H1 (cell line): ENCODE results near the gene SIAH3. TPM values are rescaled to one million over a fixed set of nuclear protein-coding genes. Genes with fewer than 3 reads are reported as not detected.

Experiments
- CTCF ChIA-PET: fragments of 300-600 bp; sonication (Branson Sonifier 250); formaldehyde crosslinking; loops from one replicate; lab custom pipeline; 2021; ENCODE audit not compliant: partially characterized antibody; lab: Charles Lee
- POLR2A ChIA-PET: fragments of 300-600 bp; sonication (Branson Sonifier 250); formaldehyde crosslinking; loops from one replicate; lab custom pipeline; 2021; ENCODE audit warnings: inconsistent platforms; ENCODE audit not compliant: partially characterized antibody; lab: Charles Lee
- DNase-seq, 2 experiments: peaks; one replicate each; pipeline versions ENCODE4 v3.0.0 to v3.0.0-alpha.2; 2010 to 2022; ENCODE audit warnings: low spot score in 2 of 2, low read depth in 1 of 2, mixed read lengths in 1 of 2
- FAIRE-seq: peaks from 2 replicates; lab custom pipeline; 2011; peaks lifted over from hg19 to GRCh38; lab: Jason Lieb, UNC
- H2AFZ ChIP-seq: 2 replicates; pipeline ENCODE4 v1.8.1; 2012; ENCODE audit warnings: low read length, inconsistent platforms
- H2AK5ac ChIP-seq: 2 replicates; pipeline ENCODE4 v1.6.1; 2013; ENCODE audit warnings: low read depth, low read length
- H2BK120ac ChIP-seq: replicated peaks from 2 replicates; pipeline ENCODE3; 2013; ENCODE audit warnings: low read depth, low read length, inconsistent platforms
- H2BK12ac ChIP-seq: 2 replicates; pipeline ENCODE4 v1.6.1; 2013; ENCODE audit warnings: low read depth, low read length
- H2BK15ac ChIP-seq: 2 replicates; pipeline ENCODE4 v1.6.1; 2013; ENCODE audit warnings: low read length
- H2BK20ac ChIP-seq: 2 replicates; pipeline ENCODE4 v1.6.1; 2013; ENCODE audit warnings: low read length
- H2BK5ac ChIP-seq: 2 replicates; pipeline ENCODE4 v1.6.1; 2013; ENCODE audit warnings: low read depth, low read length
- H3K14ac ChIP-seq: 2 replicates; pipeline ENCODE4 v1.6.1; 2013; ENCODE audit warnings: inconsistent platforms; ENCODE audit not compliant: insufficient read length
- H3K18ac ChIP-seq: 2 replicates; pipeline ENCODE4 v1.6.1; 2013; ENCODE audit warnings: low read length; ENCODE audit errors: extremely low read depth
- H3K23ac ChIP-seq: 2 replicates; pipeline ENCODE4 v1.6.1; 2013; ENCODE audit warnings: inconsistent platforms; ENCODE audit not compliant: insufficient read length
- H3K23me2 ChIP-seq: 2 replicates; pipeline ENCODE4 v1.6.1; 2013; ENCODE audit warnings: low read depth, low read length
- H3K27ac ChIP-seq: 2 replicates; pipeline ENCODE4 v1.6.1; 2011; ENCODE audit warnings: low read depth, low read length, inconsistent platforms
- H3K27me3 ChIP-seq, 4 experiments: replicated peaks in 1 of 4; 1 replicate in 1 of 4; 2 replicates in 3 of 4; pipeline versions ENCODE4 v1.6.1 to v1.8.1; 2011 to 2013; ENCODE audit warnings: low read length in 3 of 4, mild to moderate bottlenecking in 3 of 4, inconsistent platforms in 2 of 4, mixed read lengths in 2 of 4, moderate library complexity in 1 of 4; ENCODE audit not compliant: control insufficient read depth in 3 of 4, insufficient read depth in 3 of 4; ENCODE audit errors: extremely low read depth in 1 of 4
- H3K36me3 ChIP-seq, 4 experiments: 2 replicates each; pipeline versions ENCODE4 v1.6.1 to v1.8.1; 2011 to 2013; ENCODE audit warnings: mild to moderate bottlenecking in 4 of 4, low read length in 3 of 4, moderate library complexity in 2 of 4, control low read depth in 1 of 4, inconsistent platforms in 1 of 4; ENCODE audit not compliant: insufficient read depth in 4 of 4, control insufficient read depth in 2 of 4
- H3K4ac ChIP-seq: replicated peaks from 2 replicates; pipeline ENCODE3; 2013; ENCODE audit warnings: low read length, low read depth, mixed read lengths, inconsistent platforms; ENCODE audit not compliant: insufficient read length
- H3K4me1 ChIP-seq, 4 experiments: replicated peaks in 1 of 4; 1 replicate in 1 of 4; 2 replicates in 3 of 4; pipeline versions ENCODE4 v1.6.1 to v1.8.1; 2011 to 2013; ENCODE audit warnings: low read length in 3 of 4, inconsistent platforms in 2 of 4, mixed read lengths in 1 of 4; ENCODE audit not compliant: insufficient read depth in 4 of 4, control insufficient read depth in 3 of 4
- H3K4me2 ChIP-seq, 2 experiments: 2 replicates each; pipeline versions ENCODE4 v1.6.1 to v1.8.1; 2011 to 2013; ENCODE audit warnings: low read depth in 2 of 2, low read length in 2 of 2, control low read depth in 1 of 2, inconsistent platforms in 1 of 2, mild to moderate bottlenecking in 1 of 2; ENCODE audit not compliant: insufficient read depth in 1 of 2
- H3K4me3 ChIP-seq, 4 experiments: fragments of 200-600, 300-600 bp in 1 of 4; sonication (generic), shearing (Covaris generic), sonication (Bioruptor Twin) in 1 of 4; 2 replicates each; pipeline versions ENCODE4 v1.5.1 to v1.8.1; 2011 to 2016; ENCODE audit warnings: low read length in 4 of 4, low read depth in 3 of 4, control low read depth in 2 of 4, inconsistent platforms in 2 of 4, mild to moderate bottlenecking in 2 of 4, mixed read lengths in 1 of 4, moderate library complexity in 1 of 4; ENCODE audit not compliant: insufficient read depth in 2 of 4; ENCODE audit errors: extremely low read depth in 1 of 4
- H3K56ac ChIP-seq: replicated peaks from 2 replicates; pipeline ENCODE3; 2013; ENCODE audit warnings: low read depth, mild to moderate bottlenecking, mixed read lengths, low read length, inconsistent platforms; ENCODE audit not compliant: insufficient read length
- H3K79me1 ChIP-seq: 2 replicates; pipeline ENCODE4 v1.6.1; 2013; ENCODE audit warnings: low read depth, low read length, control low read depth
- H3K79me2 ChIP-seq, 2 experiments: 2 replicates each; pipeline versions ENCODE4 v1.6.1 to v1.8.1; 2012 to 2013; ENCODE audit warnings: low read length in 2 of 2, mild to moderate bottlenecking in 2 of 2, inconsistent platforms in 1 of 2; ENCODE audit not compliant: insufficient read depth in 2 of 2, control insufficient read depth in 1 of 2
- H3K9ac ChIP-seq, 4 experiments: replicated peaks in 1 of 4; 1 replicate in 1 of 4; 2 replicates in 3 of 4; pipeline versions ENCODE4 v1.6.1 to v1.8.1; 2011 to 2013; ENCODE audit warnings: low read depth in 3 of 4, low read length in 3 of 4, control low read depth in 2 of 4, mild to moderate bottlenecking in 2 of 4, moderate library complexity in 2 of 4, inconsistent platforms in 1 of 4; ENCODE audit errors: extremely low read depth in 1 of 4
- H3K9me3 ChIP-seq, 2 experiments: 2 replicates each; pipeline versions ENCODE4 v1.6.1 to v1.8.1; 2012 to 2013; ENCODE audit warnings: mild to moderate bottlenecking in 2 of 2, moderate library complexity in 2 of 2, control low read depth in 1 of 2, inconsistent platforms in 1 of 2, low read depth in 1 of 2, low read length in 1 of 2, mixed read lengths in 1 of 2; ENCODE audit not compliant: insufficient read depth in 2 of 2
- H4K20me1 ChIP-seq, 2 experiments: replicated peaks in 1 of 2; 2 replicates each; pipeline versions ENCODE3 to v1.8.1; 2011 to 2013; ENCODE audit warnings: inconsistent platforms in 2 of 2, low read length in 2 of 2, mild to moderate bottlenecking in 1 of 2; ENCODE audit not compliant: insufficient read depth in 2 of 2, control insufficient read depth in 1 of 2
- H4K5ac ChIP-seq: 2 replicates; pipeline ENCODE4 v1.6.1; 2013; ENCODE audit warnings: low read length, low read depth, mixed read lengths, inconsistent platforms; ENCODE audit not compliant: insufficient read length
- H4K8ac ChIP-seq: 2 replicates; pipeline ENCODE4 v1.8.0; 2013; ENCODE audit warnings: mild to moderate bottlenecking, moderate library complexity, low read length, inconsistent platforms; ENCODE audit not compliant: insufficient read depth; ENCODE audit errors: extremely low read depth
- H4K91ac ChIP-seq: replicated peaks from 2 replicates; pipeline ENCODE3; 2013; ENCODE audit warnings: low read length, mixed read lengths, inconsistent platforms; ENCODE audit not compliant: insufficient read length
- BRCA1 ChIP-seq: IDR thresholded peaks from 2 replicates; pipeline ENCODE4 v1.6.1; 2012; ENCODE audit warnings: low read depth, low read length, improper control_type of control experiment
- CHD1 ChIP-seq: IDR thresholded peaks from 2 replicates; pipeline ENCODE4 v1.6.1; 2012; ENCODE audit warnings: low read depth, low read length, improper control_type of control experiment
- CREB1 ChIP-seq: IDR thresholded peaks from 2 replicates; pipeline ENCODE4 v1.6.1; 2012; ENCODE audit warnings: inconsistent platforms
- CTBP2 ChIP-seq: IDR thresholded peaks from 2 replicates; pipeline ENCODE4 v1.7.0; 2011; ENCODE audit warnings: borderline replicate concordance, mild to moderate bottlenecking, moderate library complexity, mixed read lengths, low read length; ENCODE audit not compliant: insufficient read depth, insufficient read length
- GTF2F1 ChIP-seq: IDR thresholded peaks from 2 replicates; pipeline ENCODE4 v1.6.1; 2012; ENCODE audit warnings: low read depth, low read length, improper control_type of control experiment, borderline replicate concordance
- JUND ChIP-seq: IDR thresholded peaks from 2 replicates; pipeline ENCODE4 v1.6.1; 2011; ENCODE audit warnings: mild to moderate bottlenecking, improper control_type of control experiment, low read length
- KDM5A ChIP-seq: fragments of 200-600 bp; IDR thresholded peaks from 2 replicates; pipeline ENCODE4 v1.7.1; 2012; ENCODE audit warnings: mild to moderate bottlenecking, low read length, inconsistent platforms, mixed read lengths
- MAFK ChIP-seq: IDR thresholded peaks from 2 replicates; pipeline ENCODE4 v1.6.1; 2012; ENCODE audit warnings: low read depth, mild to moderate bottlenecking, improper control_type of control experiment, low read length
- POLR2A ChIP-seq, 2 experiments: IDR thresholded peaks; 1 replicate in 1 of 2; 2 replicates in 1 of 2; pipeline ENCODE4 v1.6.1; 2011; ENCODE audit warnings: low read depth in 2 of 2, low read length in 2 of 2, mild to moderate bottlenecking in 2 of 2; ENCODE audit errors: control extremely low read depth in 1 of 2
- RFX5 ChIP-seq: IDR thresholded peaks from 2 replicates; pipeline ENCODE4 v1.6.1; 2011; ENCODE audit warnings: low read depth, low read length, improper control_type of control experiment, borderline replicate concordance
- RNF2 ChIP-seq: fragments of 200-900, 300-1000 bp; sonication (generic); IDR thresholded peaks from 2 replicates; pipeline ENCODE4 v1.7.1; 2016; ENCODE audit warnings: borderline replicate concordance, low read depth, mild to moderate bottlenecking, antibody characterized with exemption, low read length; ENCODE audit not compliant: poor library complexity, severe bottlenecking; ENCODE audit errors: missing control alignments
- SAP30 ChIP-seq: fragments of 300-600 bp; sonication (generic); IDR thresholded peaks from 2 replicates; pipeline ENCODE4 v1.7.1; 2012; ENCODE audit warnings: low read length, moderate library complexity, mild to moderate bottlenecking, inconsistent platforms; ENCODE audit not compliant: insufficient read depth, insufficient replicate concordance
- SP1 ChIP-seq: IDR thresholded peaks from 2 replicates; pipeline ENCODE4 v1.6.1; 2011; ENCODE audit warnings: low read depth, low read length
- SRF ChIP-seq: IDR thresholded peaks from 2 replicates; pipeline ENCODE4 v1.6.1; 2011; ENCODE audit warnings: mild to moderate bottlenecking, low read depth, low read length, moderate library complexity
- TEAD4 ChIP-seq: IDR thresholded peaks from 2 replicates; pipeline ENCODE4 v1.6.1; 2012; ENCODE audit warnings: low read depth, low read length, inconsistent platforms, mixed read lengths
- YY1 ChIP-seq: IDR thresholded peaks from 2 replicates; pipeline ENCODE4 v1.6.1; 2011; ENCODE audit warnings: low read depth, mild to moderate bottlenecking, low read length
- polyA plus RNA-seq, 7 experiments: library from polyadenylated mRNA; depleted of rRNA in 3 of 7; stranded (reverse) in 5 of 7; unstranded in 2 of 7; fragments of >200 nt in 5 of 7; fragments of 200-250 nt in 2 of 7; gene quantifications; 1 replicate in 5 of 7; 2 replicates in 1 of 7; 4 replicates in 1 of 7; pipeline versions ENCODE4 v1.2.1 to v1.2.3, GENCODE V29; 2011 to 2013; ENCODE audit warnings: missing spikeins in 2 of 7, mixed read lengths in 2 of 7
- total RNA-seq: library from RNA; stranded (reverse); fragmentation: NEBNext Ultra II Directional; extraction: Animal tissue kit (Norgen Biotek cat#: 25700); gene quantifications from 2 replicates; pipeline ENCODE4 v1.2.1, GENCODE V29; 2021

Gene SIAH3
- total and polyA plus RNA-seq, 2 of the 8 experiments (the other 6 are each of a cell fraction or from before 2014, with no cell fraction given), result 0.15 to 0.17 TPM

GRCh38 chr13:45751885-45752284, 99.7 kb downstream of the SIAH3 start:
- TF ChIP-seq SRF, result no peak
- no peak for TF ChIP-seq BRCA1
- TF ChIP-seq RFX5, result no peak
- no peak for TF ChIP-seq TEAD4
- no peak for TF ChIP-seq CREB1
- no peak for TF ChIP-seq YY1
- no peak for TF ChIP-seq KDM5A
- no peak for TF ChIP-seq CTBP2
- no peak for TF ChIP-seq GTF2F1
- TF ChIP-seq SAP30, result no peak
- TF ChIP-seq POLR2A (IDR thresholded peaks at IDR 0.05; ENCODE audit: control extremely low read depth in 1 of 2, low read depth in 2 of 2, low read length in 2 of 2), result no peak
- no peak for TF ChIP-seq RNF2
- TF ChIP-seq CHD1, result no peak
- no peak for TF ChIP-seq JUND
- TF ChIP-seq MAFK, result no peak
- TF ChIP-seq SP1, result no peak
- no peak overlapping the region for H3K4me2 ChIP-seq
- no peak overlapping the region for H2BK5ac ChIP-seq
- no peak overlapping the region for H4K91ac ChIP-seq
- no peaks in the 10 kb centered on the region for H3K23me2 ChIP-seq
- H3K14ac ChIP-seq, result no peak overlapping the region
- POLR2A ChIA-PET, result no interaction called here
- H3K4me1 ChIP-seq, result peaks cover 0 to 2% (median 0%) of the 10 kb centered on the region in 4 experiments; a peak in 1 of 7 replicates
- no peak overlapping the region for H3K9ac ChIP-seq
- no peak overlapping the region for H2AFZ ChIP-seq
- H3K36me3 ChIP-seq, result no peaks in the 10 kb centered on the region
- H3K56ac ChIP-seq, result no peak overlapping the region
- H4K8ac ChIP-seq, result no peak overlapping the region
- CTCF ChIA-PET, result no interaction called here
- no peak overlapping the region for H2BK20ac ChIP-seq
- no peak overlapping the region for H3K23ac ChIP-seq
- no peak overlapping the region for H3K18ac ChIP-seq
- H3K9me3 ChIP-seq, result no peaks in the 10 kb centered on the region; a peak in 1 of 4 replicates
- H2AK5ac ChIP-seq, result no peak overlapping the region
- no peaks in the 10 kb centered on the region for H3K27me3 ChIP-seq
- H3K4me3 ChIP-seq, result no peak overlapping the region
- no peak overlapping the region for H3K4ac ChIP-seq
- DNase-seq (no peak), FAIRE-seq (no peak)
- H2BK120ac ChIP-seq, result no peak overlapping the region
- H4K5ac ChIP-seq, result no peak overlapping the region
- H2BK15ac ChIP-seq, result no peak overlapping the region
- no peaks in the 10 kb centered on the region for H3K79me2 ChIP-seq
- H2BK12ac ChIP-seq, result no peak overlapping the region
- no peak overlapping the region for H3K27ac ChIP-seq
- H4K20me1 ChIP-seq, result no peaks in the 10 kb centered on the region
- no peaks in the 10 kb centered on the region for H3K79me1 ChIP-seq
